K562 (cell line): ENCODE data around the gene PDIA5. TPM values are rescaled to one million over a fixed set of nuclear protein-coding genes. Genes with fewer than 3 reads are reported as not detected.

Experiments
- ARID1B ChIP-seq: fragments of 450-650 bp; IDR thresholded peaks from 2 replicates; pipeline ENCODE4 v1.6.1; 2016; ENCODE audit warnings: antibody characterized with exemption, mild to moderate bottlenecking, inconsistent platforms
- BRD9 ChIP-seq: fragments of 450-650 bp; IDR thresholded peaks from 2 replicates; pipeline ENCODE4 v1.6.1; 2018; ENCODE audit warnings: low read depth; ENCODE audit not compliant: partially characterized antibody
- FOSL1 ChIP-seq: fragments of 200-800 bp; sonication (Bioruptor generic); conservative IDR thresholded peaks from 2 replicates; pipeline ENCODE4 v1.6.1; 2016; ENCODE audit warnings: missing genetic modification characterization, missing compliant biosample characterization
- FOXM1 ChIP-seq, 2 experiments: fragments of 450-650 bp in 1 of 2; sonication (generic) in 1 of 2; formaldehyde crosslinking in 1 of 2; IDR thresholded peaks; 2 replicates each; pipeline versions ENCODE4 v1.6.1 to v1.9.0; 2017 to 2022; ENCODE audit warnings: low read depth in 2 of 2, mild to moderate bottlenecking in 2 of 2, missing genetic modification reagents in 1 of 2, moderate library complexity in 1 of 2
- HDGF ChIP-seq: fragments of 450-650 bp; IDR thresholded peaks from 2 replicates; pipeline ENCODE4 v1.6.1; 2016
- KDM4B ChIP-seq, 2 experiments: fragments of 450-650 bp in 1 of 2; sonication (generic) in 1 of 2; IDR thresholded peaks; 2 replicates each; pipeline ENCODE4 v1.6.1; 2016 to 2017; ENCODE audit warnings: borderline replicate concordance in 2 of 2, antibody characterized with exemption in 1 of 2, low read depth in 1 of 2, mild to moderate bottlenecking in 1 of 2
- MAZ ChIP-seq, 2 experiments: fragments of 450-650 bp in 1 of 2; sonication (generic) in 1 of 2; formaldehyde crosslinking; IDR thresholded peaks in 1 of 2; conservative IDR thresholded peaks in 1 of 2; 2 replicates each; pipeline versions ENCODE4 v1.4.0 to v1.5.0; 2020; ENCODE audit warnings: mild to moderate bottlenecking in 1 of 2, missing genetic modification reagents in 1 of 2
- NCOR1 ChIP-seq: fragments of 450-650 bp; IDR thresholded peaks from 2 replicates; pipeline ENCODE4 v1.6.1; 2016; ENCODE audit warnings: mild to moderate bottlenecking, moderate library complexity
- PHF8 ChIP-seq: fragments of 200-600 bp; sonication (generic); IDR thresholded peaks from 2 replicates; pipeline ENCODE4 v1.6.1; 2012; ENCODE audit warnings: mixed run types, mild to moderate bottlenecking, inconsistent platforms, low read length, moderate library complexity, borderline replicate concordance
- RBM39 ChIP-seq: fragments of 200-400 bp; formaldehyde crosslinking; optimal IDR thresholded peaks from 2 replicates; pipeline ENCODE3; 2018; ENCODE audit warnings: low read depth, low read length
- SRSF9 ChIP-seq: fragments of 200-400 bp; formaldehyde crosslinking; IDR thresholded peaks from 2 replicates; pipeline ENCODE4 v1.6.1; 2017; ENCODE audit warnings: low read depth, low read length, borderline replicate concordance
- TAF1 ChIP-seq: IDR thresholded peaks from 2 replicates; pipeline ENCODE4 v1.6.1; 2011; ENCODE audit warnings: mild to moderate bottlenecking, low read length, moderate library complexity; ENCODE audit not compliant: insufficient read depth, control insufficient read depth, severe bottlenecking; ENCODE audit errors: extremely low read depth
- TCF7L2 ChIP-seq: fragments of 150-350 bp; IDR thresholded peaks from 2 replicates; pipeline ENCODE4 v1.6.1; 2016; ENCODE audit warnings: low read depth, mild to moderate bottlenecking, low read length, moderate library complexity
- TEAD1 ChIP-seq, 2 experiments: fragments of 450-650 bp in 1 of 2; sonication (generic) in 1 of 2; formaldehyde crosslinking; IDR thresholded peaks; 2 replicates each; pipeline versions ENCODE4 v1.4.0 to v1.8.0; 2020 to 2022; ENCODE audit warnings: mild to moderate bottlenecking in 2 of 2, missing genetic modification reagents in 1 of 2
- YBX1 ChIP-seq: fragments of 450-650 bp; IDR thresholded peaks from 2 replicates; pipeline ENCODE4 v1.7.1; 2016; ENCODE audit warnings: mild to moderate bottlenecking
- ZBTB33 ChIP-seq: sonication (generic); formaldehyde crosslinking; IDR thresholded peaks from 2 replicates; pipeline ENCODE4 v1.8.1; 2023; ENCODE audit warnings: mild to moderate bottlenecking, missing genetic modification reagents
- ZNF584 ChIP-seq: fragments of 200-800 bp; sonication (Bioruptor generic); IDR thresholded peaks from 2 replicates; pipeline ENCODE4 v1.6.1; 2016; ENCODE audit warnings: low read depth, mild to moderate bottlenecking, missing genetic modification characterization, missing compliant biosample characterization
- polyA plus RNA-seq, 8 experiments: library from polyadenylated mRNA; depleted of rRNA in 4 of 8; stranded (reverse) in 5 of 8; unstranded in 3 of 8; fragments of >200 nt; fragmentation: Nextera tagmentation in 2 of 8; fragmentation: Illumina TruSeq in 1 of 8; extraction: Ambion mirVana in 2 of 8; extraction: Trizol in 1 of 8; gene quantifications; 2 replicates each; pipeline versions ENCODE4 v1.2.1 to v1.2.3, GENCODE V29; 2011 to 2014; ENCODE audit warnings: inconsistent platforms in 1 of 8, missing spikeins in 1 of 8
- total RNA-seq, 7 experiments: library from RNA; depleted of rRNA in 6 of 7; stranded (reverse); fragments of >200 nt in 6 of 7; fragmentation: Illumina TruSeq in 2 of 7; extraction: Trizol in 2 of 7; gene quantifications; 2 replicates each; pipeline versions ENCODE4 v1.2.1 to v1.2.3, GENCODE V29; 2011 to 2021; ENCODE audit warnings: low replicate concordance in 1 of 7
- TF ChIP-seq, protein P1 (sequence below): fragments of 250-450 bp; sonication (Bioruptor Pico); IDR thresholded peaks from 2 replicates; pipeline ENCODE4 v1.5.0; 2021
- TF ChIP-seq, protein P2 (sequence below): fragments of 250-450 bp; sonication (Bioruptor Pico); IDR thresholded peaks from 2 replicates; pipeline ENCODE4 v1.8.0; 2022; ENCODE audit warnings: moderate library complexity, mild to moderate bottlenecking, inconsistent platforms
- TF ChIP-seq, protein P3 (sequence below), 2 experiments: fragments of 450-650 bp; conservative IDR thresholded peaks; 2 replicates each; pipeline ENCODE4 v1.6.1; 2017; ENCODE audit warnings: mild to moderate bottlenecking in 2 of 2, moderate library complexity in 2 of 2
- TF ChIP-seq, protein P4 (sequence below): sonication (generic); formaldehyde crosslinking; IDR thresholded peaks from 2 replicates; pipeline ENCODE4 v1.8.1; 2023; ENCODE audit warnings: mild to moderate bottlenecking, missing genetic modification reagents

Gene PDIA5
- total and polyA plus RNA-seq, 9 of the 15 experiments (the other 6 are each of a cell fraction or from before 2014, with no cell fraction given), result 3.4 to 31.8 (median 19.6) TPM

DNA sequence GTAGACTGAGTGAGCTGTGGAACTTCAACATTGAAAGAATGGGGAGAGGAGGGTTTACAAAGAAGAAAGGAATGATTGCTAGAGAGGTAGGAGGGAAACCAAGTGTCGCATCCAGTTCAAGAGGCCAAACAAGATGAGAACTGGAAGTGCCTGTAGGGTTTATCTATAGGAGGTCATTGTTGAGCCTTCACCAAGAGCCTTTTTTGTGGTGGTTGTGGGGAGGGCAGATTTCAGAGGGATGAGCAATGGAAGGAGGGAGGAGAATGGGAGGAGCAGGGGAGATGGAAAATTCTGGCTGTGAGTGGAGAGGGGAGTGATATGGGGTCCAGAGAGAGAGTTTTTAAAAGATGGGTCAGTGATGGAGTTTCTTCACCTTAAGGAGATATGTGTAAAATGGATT, 8.5 kb downstream of the PDIA5 start (continued):
- TF ChIP-seq ZBTB33, result no peak
- no peak for TF ChIP-seq KDM4B (IDR thresholded peaks at IDR 0.05; ENCODE audit: borderline replicate concordance in 2 of 2, low read depth in 1 of 2)
- TF ChIP-seq FOXM1 (IDR thresholded peaks at IDR 0.05; ENCODE audit: low read depth), result no peak
- TF ChIP-seq FOXM1 (CRISPR knock-in tag; IDR thresholded peaks at IDR 0.05; ENCODE audit: low read depth), result no peak
- TF ChIP-seq SRSF9, result no peak
- no peak for TF ChIP-seq NCOR1
- no peak for TF ChIP-seq YBX1
- TF ChIP-seq, protein P1, sequence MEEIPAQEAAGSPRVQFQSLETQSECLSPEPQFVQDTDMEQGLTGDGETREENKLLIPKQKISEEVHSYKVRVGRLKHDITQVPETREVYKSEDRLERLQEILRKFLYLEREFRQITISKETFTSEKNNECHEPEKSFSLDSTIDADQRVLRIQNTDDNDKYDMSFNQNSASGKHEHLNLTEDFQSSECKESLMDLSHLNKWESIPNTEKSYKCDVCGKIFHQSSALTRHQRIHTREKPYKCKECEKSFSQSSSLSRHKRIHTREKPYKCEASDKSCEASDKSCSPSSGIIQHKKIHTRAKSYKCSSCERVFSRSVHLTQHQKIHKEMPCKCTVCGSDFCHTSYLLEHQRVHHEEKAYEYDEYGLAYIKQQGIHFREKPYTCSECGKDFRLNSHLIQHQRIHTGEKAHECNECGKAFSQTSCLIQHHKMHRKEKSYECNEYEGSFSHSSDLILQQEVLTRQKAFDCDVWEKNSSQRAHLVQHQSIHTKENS (CRISPR knock-in tag), result no peak
- TF ChIP-seq BRD9, result no peak
- no peak for TF ChIP-seq ZNF584
- no peak for TF ChIP-seq TCF7L2
- TF ChIP-seq, protein P2, sequence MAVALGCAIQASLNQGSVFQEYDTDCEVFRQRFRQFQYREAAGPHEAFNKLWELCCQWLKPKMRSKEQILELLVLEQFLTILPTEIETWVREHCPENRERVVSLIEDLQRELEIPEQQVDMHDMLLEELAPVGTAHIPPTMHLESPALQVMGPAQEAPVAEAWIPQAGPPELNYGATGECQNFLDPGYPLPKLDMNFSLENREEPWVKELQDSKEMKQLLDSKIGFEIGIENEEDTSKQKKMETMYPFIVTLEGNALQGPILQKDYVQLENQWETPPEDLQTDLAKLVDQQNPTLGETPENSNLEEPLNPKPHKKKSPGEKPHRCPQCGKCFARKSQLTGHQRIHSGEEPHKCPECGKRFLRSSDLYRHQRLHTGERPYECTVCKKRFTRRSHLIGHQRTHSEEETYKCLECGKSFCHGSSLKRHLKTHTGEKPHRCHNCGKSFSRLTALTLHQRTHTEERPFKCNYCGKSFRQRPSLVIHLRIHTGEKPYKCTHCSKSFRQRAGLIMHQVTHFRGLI, result no peak
- TF ChIP-seq, protein P3, sequence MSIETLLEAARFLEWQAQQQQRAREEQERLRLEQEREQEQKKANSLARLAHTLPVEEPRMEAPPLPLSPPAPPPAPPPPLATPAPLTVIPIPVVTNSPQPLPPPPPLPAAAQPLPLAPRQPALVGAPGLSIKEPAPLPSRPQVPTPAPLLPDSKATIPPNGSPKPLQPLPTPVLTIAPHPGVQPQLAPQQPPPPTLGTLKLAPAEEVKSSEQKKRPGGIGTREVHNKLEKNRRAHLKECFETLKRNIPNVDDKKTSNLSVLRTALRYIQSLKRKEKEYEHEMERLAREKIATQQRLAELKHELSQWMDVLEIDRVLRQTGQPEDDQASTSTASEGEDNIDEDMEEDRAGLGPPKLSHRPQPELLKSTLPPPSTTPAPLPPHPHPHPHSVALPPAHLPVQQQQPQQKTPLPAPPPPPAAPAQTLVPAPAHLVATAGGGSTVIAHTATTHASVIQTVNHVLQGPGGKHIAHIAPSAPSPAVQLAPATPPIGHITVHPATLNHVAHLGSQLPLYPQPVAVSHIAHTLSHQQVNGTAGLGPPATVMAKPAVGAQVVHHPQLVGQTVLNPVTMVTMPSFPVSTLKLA (conservative IDR thresholded peaks at IDR 0.05), result no peak
- TF ChIP-seq FOSL1 (tag), result 0 out of 2 replicates have a peak, but pooled peaks have one; percentile 13
- no peak for TF ChIP-seq MAZ (CRISPR knock-in tag; conservative IDR thresholded peaks at IDR 0.05 in 1 of 2, IDR thresholded peaks at IDR 0.05 in 1 of 2)
- TF ChIP-seq RBM39, result no peak
- TF ChIP-seq, protein P4, sequence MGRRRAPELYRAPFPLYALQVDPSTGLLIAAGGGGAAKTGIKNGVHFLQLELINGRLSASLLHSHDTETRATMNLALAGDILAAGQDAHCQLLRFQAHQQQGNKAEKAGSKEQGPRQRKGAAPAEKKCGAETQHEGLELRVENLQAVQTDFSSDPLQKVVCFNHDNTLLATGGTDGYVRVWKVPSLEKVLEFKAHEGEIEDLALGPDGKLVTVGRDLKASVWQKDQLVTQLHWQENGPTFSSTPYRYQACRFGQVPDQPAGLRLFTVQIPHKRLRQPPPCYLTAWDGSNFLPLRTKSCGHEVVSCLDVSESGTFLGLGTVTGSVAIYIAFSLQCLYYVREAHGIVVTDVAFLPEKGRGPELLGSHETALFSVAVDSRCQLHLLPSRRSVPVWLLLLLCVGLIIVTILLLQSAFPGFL (CRISPR knock-in tag), result no peak
- TF ChIP-seq PHF8, result no peak
- TF ChIP-seq TEAD1 (CRISPR knock-in tag; IDR thresholded peaks at IDR 0.05), result no peak
- TF ChIP-seq ARID1B, result 0 out of 2 replicates have a peak, but pooled peaks have one; percentile 7
- no peak for TF ChIP-seq TAF1
- TF ChIP-seq HDGF, result no peak
